Epithelial cell of proximal tubule (primary cell): Measurements from ENCODE around the gene LNPEP. TPM values are rescaled to one million over a fixed set of nuclear protein-coding genes. Genes with fewer than 3 reads are reported as not detected.

Experiments used
- DNase-seq: peaks from one replicate; pipeline ENCODE4 v3.0.0-alpha.2; 2011; ENCODE audit warnings: low read depth
- H3K4me3 ChIP-seq: 2 replicates; pipeline ENCODE4 v1.5.1; 2011; ENCODE audit warnings: low read depth, mild to moderate bottlenecking, low read length
- CTCF ChIP-seq: conservative IDR thresholded peaks from 2 replicates; pipeline ENCODE4 v1.5.1; 2012; ENCODE audit warnings: low read depth, mild to moderate bottlenecking, low read length
- total RNA-seq: library from RNA; depleted of rRNA; stranded (reverse); fragments of >200 nt; gene quantifications from 2 replicates; pipeline ENCODE4 v1.2.3, GENCODE V29; 2015

The LNPEP gene
- total RNA-seq, 1 donor from 2014 or later: 21.4 TPM

GRCh38 chr5:96978812-96979449, 43.1 kb downstream of the LNPEP start:
- DNase-seq: no peak
- no peak for TF ChIP-seq CTCF
- no peak overlapping the region for H3K4me3 ChIP-seq

GRCh38 chr5:96984506-96985192, 48.8 kb downstream of the LNPEP start:
- H3K4me3 ChIP-seq: no peak overlapping the region
- DNase-seq: no peak
- no peak for TF ChIP-seq CTCF

- TF ChIP-seq CTCF: no peak
- no peak overlapping the region for H3K4me3 ChIP-seq
- DNase-seq: no peak
Measured at GRCh38 chr5:96986450-96986849, 50.6 kb downstream of the LNPEP start.

- no peak for DNase-seq
- H3K4me3 ChIP-seq: no peak overlapping the region
- no peak for TF ChIP-seq CTCF
Measured at GRCh38 chr5:96990102-96990501, 54.2 kb downstream of the LNPEP start.

GRCh38 chr5:96991708-96992107, 55.8 kb downstream of the LNPEP start:
- H3K4me3 ChIP-seq: no peak overlapping the region
- TF ChIP-seq CTCF: no peak
- DNase-seq: no peak

GRCh38 chr5:96993760-96994159, 57.9 kb downstream of the LNPEP start:
- no peak for TF ChIP-seq CTCF
- DNase-seq: no peak
- no peak overlapping the region for H3K4me3 ChIP-seq

GRCh38 chr5:96994493-96994892, 58.6 kb downstream of the LNPEP start:
- no peak for TF ChIP-seq CTCF
- H3K4me3 ChIP-seq: no peak overlapping the region
- DNase-seq: no peak
